Activated gamma-delta T cell (primary cell): Measurements from ENCODE around the gene ACAD11.
"Not testable (repeated sequence)": the region's sequence is repeated elsewhere in the genome, so short reads cannot be mapped to it uniquely, and the experiment has no call there.

Experiments
- DNase-seq: peaks from one replicate; lab custom pipeline; 2025; lab: John Stamatoyannopoulos, UW

Gene ACAD11

DNA sequence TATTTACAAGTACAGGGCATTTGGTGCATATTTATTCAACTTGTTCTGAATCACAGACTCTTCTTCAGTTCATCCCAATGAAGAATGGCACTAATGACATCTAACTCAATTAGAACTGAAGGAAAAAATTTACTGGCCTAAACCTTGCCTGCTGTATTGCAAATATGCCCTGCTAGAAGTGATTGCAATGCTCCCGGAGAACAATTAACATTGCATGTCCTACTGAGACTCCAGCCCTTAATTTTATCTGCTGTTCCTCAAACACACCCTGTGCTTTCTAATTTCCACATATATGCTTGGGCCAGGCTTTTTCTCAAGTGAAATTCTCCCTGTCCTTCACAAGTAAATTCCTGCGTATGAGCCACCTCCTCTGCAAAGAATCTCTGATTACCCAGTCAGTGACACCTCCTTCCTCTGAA lies 54.2 kb downstream of the ACAD11 start:
- no peak for DNase-seq

DNA sequence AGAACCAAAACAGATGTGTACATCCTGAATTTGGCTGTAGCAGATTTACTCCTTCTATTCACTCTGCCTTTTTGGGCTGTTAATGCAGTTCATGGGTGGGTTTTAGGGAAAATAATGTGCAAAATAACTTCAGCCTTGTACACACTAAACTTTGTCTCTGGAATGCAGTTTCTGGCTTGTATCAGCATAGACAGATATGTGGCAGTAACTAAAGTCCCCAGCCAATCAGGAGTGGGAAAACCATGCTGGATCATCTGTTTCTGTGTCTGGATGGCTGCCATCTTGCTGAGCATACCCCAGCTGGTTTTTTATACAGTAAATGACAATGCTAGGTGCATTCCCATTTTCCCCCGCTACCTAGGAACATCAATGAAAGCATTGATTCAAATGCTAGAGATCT lies 59.0 kb downstream of the ACAD11 start:
- DNase-seq, result not testable (repeated sequence)

DNA sequence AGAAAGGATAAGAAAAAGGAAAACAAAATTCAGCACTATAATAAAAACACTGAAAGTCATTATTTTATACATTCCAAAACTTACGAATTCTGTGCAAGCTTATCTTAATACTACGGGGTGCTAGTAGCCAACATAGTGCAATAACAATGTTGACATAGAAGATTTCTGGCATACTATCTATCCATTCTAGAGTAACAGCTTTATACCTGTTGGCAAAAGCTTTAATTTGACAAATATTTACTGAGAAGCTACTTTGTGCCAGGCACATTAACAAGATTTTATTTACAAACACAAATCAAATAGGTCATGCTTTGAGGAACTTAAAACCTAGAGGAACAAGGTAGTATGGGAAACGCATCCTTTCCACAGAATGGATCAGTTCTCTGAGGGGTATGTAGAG lies 61.4 kb downstream of the ACAD11 start:
- no peak for DNase-seq

DNA sequence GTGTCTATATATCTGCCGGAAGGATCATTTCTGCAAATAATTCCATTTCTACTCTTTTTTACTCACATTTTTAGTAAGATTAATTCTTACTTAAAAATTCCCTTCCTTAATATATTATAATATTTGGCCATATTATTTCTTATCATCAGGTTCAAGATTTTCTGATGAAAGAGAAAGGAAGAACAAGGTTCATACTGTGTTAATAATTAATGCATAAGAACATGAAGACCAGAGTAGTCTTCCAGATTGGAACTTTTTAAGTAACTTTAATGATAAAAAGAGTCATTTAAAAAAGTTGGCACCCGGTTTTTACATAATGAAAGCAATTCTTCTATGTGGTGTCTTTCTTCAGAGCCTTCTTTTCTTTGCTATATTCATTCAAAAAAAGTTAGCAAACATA lies 61.9 kb downstream of the ACAD11 start:
- DNase-seq, result no peak

DNA sequence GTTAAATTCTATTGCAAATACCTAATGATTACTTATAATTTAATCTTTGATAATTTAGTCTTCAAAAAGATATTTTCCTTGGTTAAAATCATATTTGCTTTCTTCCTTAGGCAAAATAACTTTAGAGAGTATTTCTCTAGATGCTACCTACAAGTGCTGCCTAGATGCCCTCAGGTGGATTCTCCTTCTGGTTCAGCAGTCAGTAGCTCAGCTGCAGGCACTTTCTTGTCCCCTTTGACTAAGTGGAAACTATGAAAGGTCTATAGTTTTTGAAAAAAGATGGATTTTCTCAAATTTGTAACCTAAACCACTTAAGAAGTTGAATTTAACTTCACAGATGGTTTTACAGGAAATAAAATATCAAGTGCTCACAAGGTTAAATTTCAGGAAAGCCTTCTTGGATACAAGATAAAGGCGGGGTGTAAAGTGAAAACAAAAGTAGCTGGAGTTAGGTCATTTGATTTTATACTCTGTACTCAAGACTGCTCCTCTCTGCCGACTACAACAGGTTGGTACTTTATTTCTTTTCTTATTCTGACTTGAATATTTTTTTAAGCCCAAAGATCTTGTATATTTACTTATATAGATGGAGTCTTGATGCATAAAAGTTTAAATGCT lies 62.7 kb downstream of the ACAD11 start, which contains the start of gene ACKR4:
Gene ACKR4 (plus strand): TSS at position 455 of the 618 bp plus-strand sequence. CDS start 3,128 bp downstream, outside the sequence.
- DNase-seq, result no peak

DNA sequence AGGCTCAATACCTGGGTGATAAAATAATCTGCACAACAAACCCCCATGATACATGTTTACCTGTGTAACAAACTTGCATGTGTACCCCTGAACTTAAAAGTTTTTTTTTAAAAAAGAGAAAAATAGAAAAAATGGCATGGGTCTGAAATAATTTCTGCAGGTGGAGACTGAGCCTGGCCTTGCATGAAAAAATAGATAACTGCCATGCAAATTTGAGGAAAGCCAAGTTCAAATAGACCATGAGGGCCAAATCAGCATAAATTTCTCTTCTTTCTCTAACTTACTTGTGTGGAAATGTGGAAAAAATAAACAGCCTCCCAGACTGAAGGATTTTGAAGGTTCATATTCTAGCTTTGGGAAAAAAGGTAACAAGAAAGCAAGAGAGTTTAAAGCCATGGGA lies 63.3 kb downstream of the ACAD11 start:
- DNase-seq, result no peak

DNA sequence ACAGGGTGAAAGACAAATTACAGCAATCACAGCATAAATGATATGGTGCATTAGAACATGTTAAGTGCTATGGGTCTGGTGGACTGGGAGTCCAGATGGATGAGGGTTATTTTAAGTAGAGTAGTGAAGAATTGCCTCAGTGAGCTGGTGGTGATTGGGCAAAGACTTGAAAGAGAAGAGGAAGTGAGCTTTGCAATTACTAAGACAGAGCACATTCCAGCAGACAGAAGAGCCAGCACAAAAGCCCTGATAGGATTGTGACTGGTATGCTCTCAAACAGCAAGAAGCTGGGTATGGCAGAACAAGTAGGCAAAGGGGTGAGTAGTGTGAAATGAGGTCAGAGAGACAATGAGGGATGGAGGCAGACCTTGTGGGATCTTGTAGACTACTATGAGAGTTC lies 64.6 kb downstream of the ACAD11 start:
- DNase-seq, result no peak

DNA sequence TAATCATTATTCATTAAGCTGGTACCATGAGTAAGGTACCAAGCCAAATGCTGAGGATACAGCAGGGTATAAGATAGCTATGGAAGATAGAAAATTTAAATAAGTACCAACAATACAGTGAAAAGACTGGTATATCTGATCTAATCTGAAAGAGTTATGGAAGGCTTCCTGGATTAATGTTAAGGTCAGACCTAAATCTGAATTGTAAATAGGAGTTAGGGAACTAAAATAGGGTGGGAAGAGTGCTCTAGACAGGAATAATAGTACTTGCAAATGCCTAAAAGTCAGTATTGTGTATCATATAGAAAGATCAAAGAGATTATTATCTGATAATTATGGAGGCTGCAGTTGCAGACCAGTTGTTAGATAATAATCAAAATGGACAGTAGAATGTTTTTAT lies 65.1 kb downstream of the ACAD11 start:
- DNase-seq, result no peak

DNA sequence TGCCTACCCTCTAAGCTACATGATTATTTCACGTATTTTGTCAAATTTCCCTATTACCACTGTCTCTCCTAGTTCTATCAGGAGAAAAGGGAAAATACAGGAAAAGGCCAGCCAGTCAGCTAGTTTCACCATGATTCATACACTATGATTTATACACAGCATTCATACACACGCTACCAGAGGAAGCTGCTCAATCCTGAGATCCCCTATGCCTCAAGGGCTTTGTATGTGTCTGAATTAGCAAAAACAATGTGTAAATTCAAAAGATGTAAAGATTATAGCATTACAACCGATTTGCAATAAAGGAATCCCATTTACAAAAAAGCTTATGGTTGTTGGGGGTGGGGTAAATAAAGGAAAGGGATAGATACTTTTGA lies 65.7 kb downstream of the ACAD11 start:
- DNase-seq, result no peak

DNA sequence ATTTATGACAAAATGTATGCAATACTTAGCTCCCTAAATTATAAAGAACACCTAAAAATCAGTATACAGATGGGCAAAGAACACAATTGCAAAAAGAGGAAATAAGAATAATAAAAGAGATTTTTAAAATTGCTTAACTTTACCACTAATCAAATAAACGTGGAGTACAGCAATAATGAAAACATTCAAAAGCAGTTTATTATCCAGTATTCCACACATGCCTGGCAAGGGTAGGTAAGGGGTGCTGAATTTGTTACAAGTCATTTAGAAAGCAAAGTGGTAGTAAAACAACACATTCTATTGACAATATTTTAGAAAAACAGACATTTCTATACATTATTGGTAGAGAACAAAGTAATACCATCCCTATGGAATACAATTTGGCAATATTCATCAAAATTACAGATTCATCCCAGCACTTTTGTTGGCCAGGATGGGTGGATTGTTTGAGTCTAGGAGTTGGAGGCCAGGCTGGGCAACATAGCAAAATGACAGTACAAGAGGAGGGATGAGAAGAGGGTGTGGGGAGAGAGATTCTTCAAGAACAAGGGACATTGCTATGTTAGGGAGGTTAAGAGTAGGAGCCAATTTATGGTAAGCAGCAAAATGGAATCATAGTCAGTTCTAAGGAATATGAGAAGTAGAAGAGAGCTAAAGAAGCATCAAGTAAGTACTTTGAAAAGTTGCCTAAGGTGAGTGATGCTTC lies 66.2 kb downstream of the ACAD11 start:
- DNase-seq, result no peak

DNA sequence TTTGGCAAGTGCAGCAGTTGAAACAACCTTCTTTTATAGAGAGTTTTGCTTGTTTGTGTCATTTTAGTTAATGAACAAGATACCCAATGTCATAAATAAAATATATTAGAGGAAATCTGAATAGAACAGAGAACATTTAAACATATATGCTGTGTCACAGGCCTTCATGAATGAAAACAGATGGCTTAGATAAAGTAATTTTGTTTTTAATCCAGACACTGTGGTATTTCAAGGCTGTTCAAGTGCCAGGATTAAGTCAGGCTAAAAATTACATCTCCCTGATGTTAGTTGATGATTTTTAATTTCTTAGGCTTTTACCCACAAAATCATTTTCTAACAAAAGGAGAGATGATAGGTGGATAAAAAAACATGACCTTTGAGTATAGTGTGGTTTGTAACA lies 67.4 kb downstream of the ACAD11 start:
- DNase-seq, result no peak

DNA sequence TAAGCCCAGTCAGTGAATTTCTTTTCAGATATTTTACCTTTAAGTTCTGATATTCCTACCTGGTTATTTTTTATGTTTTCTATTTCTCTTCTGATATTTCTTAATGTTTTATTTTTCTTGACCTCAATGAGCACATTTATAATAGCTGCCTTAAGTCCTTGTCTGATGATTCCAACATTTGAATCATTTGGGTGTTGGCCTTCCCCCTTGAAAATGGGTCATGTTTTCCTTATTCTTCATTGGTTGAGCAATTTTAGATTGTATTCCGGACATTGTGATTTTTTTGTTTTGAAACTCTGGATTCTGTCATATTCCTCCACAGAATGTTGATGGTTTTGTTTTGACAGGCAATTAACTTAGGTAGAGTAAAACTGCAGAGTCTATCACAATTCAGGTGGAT lies 72.2 kb downstream of the ACAD11 start:
- no peak for DNase-seq

DNA sequence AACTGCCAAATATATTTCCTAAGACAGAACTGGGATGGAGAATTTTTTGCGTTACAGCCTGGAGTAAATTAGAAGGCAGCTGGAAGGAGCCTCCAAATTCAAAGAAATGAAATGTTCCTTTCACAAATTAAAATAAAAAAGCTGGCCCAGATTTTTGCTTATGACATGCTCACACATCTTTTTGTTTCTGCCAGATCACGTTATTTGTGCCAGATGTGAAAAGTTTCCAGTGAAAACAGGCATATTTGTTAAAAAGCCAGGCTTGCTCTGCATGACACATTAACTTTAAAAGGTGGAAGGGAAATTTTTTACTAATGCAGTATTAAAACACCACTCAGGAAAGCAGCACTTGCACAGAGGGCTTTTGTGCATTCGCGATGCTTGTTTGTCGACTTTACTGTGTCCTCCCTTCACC lies 85.8 kb downstream of the ACAD11 start:
- no peak for DNase-seq

DNA sequence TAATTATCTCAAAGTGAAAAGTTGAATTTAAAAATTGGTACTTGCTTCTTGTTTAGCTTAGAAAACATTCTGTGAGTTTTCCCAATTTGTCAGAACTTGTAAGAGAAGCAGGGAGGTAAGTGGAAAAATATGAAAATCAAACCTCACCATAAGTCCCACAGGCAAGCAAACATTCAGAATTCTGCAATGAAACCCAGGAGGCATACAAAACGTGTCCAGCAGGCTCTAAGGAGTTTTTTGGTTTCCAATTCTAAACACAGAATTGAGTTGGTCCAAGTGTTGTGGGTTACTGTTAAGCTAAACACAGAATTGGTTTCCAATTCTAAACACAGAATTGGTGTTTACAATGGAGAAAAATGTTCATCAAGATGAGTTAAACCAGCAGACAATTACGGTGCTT lies 89.6 kb downstream of the ACAD11 start:
- DNase-seq, result no peak

DNA sequence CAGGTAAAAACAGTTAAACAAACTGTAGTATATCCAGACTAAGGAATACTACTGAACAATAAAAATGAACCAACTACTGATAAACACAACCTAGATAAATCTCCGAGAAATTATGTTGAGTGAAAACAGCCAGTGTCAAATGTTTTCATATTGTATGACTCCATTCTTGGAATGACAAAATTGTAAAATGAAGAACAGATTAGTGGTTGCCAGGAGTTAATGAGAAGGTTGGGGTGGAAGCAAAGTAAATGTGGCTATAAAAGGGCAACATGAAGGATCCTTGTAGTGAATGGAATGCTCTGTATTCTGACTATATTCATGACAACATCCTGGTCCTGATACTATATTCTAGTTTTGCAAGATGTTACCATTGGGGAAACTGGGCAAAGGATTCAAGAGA lies 90.0 kb downstream of the ACAD11 start:
- DNase-seq, result no peak

DNA sequence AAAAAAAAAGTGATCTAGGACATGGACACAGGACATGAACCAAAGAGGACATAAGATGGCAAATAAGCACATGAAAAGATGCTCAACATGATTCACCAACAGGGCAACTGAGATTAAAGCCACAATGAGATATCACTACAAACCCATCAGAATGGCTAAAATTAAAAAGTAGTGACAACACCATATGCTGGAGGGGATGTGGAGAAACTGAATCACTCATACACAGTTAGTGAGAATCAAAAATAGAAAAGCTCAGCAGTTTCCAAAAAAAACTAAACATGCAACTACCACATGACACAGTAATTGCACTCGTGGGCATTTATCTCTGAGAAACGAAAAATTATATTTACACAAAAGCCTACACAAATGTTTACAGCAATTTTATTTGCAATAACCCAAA lies 90.5 kb downstream of the ACAD11 start:
- DNase-seq, result no peak

DNA sequence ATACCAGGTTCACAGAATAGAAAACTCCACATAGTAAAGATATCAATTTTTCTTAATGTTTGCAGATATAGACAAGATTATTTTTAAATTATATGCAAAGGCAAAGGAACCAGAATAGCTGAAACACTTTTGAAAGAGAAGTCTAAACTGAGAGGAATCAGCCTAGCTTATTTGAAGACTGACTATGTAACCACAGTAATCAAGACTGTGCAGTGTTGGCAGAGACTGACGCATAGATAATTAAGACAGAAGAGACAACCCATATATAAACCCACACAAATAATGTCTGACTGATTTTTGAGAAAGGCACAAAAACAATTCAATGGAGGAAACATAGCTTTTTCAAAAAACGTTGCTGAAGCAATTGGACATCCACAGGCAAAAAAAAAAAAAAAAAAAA lies 91.2 kb downstream of the ACAD11 start:
- no peak for DNase-seq

DNA sequence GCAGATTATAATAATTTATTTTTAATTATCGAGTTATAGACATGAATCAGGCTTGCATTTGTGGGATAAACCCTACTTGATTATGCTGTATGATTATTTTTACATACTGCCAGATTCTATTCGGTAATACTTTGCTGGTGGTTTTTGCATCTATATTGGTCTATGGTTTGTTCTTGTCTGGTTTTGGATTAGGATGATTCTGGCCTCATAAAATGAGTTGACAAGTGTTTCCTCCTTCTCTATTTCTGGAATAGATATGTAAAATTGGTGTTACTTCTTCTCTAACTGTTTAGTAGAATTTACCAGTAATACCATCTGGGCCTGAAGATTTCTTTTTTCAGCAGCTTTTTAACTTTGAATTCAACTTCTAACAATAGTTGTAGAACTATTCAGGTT lies 95.5 kb downstream of the ACAD11 start:
- DNase-seq, result no peak

DNA sequence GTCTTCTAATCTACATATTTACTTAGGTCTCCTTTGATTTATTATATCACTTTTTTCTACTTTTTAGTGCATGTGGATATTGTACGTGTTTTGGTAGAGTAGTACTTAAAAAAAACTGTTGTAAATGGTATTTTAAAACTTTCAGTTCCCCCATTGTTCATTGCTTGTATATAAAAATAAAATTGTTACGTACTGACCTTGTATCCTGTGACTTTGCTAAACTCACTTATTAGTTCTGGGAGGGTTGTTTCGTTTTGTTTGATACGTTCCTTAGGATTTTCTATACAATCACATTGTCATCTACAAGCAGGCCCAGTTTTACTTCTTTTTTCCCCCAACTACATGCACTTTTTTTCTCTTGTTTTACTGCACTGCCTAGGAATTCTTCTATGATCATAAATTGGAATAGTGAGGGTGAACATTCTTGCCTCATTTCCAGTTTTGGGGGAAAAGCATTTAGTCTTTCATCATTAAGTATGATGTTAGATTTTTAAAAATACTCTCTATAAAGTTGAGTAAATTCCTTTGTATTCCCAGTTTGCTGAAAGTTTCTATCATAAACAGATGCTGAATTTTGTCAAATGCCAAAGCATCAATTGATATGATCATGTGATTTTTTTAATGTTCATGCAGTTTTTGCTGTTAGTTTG lies 96.1 kb downstream of the ACAD11 start:
- DNase-seq, result no peak

DNA sequence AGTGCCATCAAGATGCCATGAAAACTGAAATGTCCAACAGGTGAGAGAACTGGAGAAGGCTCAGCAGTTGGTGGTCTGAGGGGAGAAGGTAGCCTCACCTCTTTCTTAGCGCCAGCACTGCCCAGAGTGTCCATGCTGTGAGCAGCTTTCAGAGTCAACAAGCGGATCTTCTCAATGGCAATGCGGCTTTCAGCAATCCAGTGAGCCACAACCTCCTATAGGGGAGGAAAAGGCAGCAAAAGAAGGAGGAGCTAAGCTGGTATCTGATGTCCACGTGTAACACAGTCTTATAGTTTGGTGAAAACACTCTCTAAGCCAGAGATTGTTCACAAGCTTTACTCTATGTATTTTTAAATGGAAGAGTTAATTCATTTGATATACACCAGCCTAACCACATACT lies 98.6 kb downstream of the ACAD11 start:
- DNase-seq, result no peak

DNA sequence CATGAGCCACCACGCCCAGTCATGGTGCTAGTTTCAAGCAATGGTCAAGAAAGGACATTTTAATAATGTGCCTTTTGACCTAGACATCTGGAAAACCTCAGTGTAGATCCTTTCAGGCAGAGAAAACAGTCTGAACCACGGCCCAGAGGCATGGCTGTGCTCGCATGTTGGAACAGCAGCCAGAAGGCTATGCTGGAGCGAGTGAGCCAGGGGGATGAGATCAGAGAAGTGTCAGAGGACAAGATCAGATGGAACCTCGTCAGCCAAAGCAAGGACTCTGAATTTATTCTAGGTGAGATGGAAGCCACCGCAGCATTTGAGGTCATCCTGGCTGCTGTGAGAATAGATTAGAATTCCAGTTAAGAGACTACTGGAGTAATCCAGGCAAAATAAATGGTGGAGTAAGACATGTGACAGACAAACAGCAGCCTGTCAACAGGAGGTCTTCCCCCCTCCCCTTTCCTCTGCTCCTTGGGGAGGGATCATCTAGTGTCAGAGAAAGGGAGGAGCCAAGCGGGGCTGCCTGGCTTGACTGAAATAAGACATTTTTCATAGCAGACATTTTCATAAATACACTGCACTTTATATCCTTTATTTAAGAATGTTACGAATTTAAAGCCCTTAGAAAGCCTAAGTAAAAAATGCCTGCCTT lies 103.0 kb downstream of the ACAD11 start:
- no peak for DNase-seq

DNA sequence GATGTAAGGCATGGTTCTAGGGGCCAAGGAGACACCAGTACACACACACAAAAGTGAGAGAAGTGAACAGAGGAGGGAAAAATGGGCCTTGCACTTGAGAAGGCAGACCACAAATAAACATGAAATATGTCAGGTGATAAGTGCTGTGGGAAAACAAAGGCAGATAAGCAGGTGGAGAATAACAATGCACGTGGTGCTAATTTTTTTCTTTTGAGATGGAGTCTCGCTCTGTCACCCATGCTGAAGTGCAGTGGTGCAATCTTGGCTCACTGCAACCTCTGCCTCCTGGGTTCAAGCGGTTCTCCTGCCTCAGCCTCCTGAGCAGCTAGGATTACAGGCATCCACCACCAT lies 103.6 kb downstream of the ACAD11 start:
- not testable (repeated sequence) for DNase-seq
